Stimulated activated CD4-positive, alpha-beta T cell treated with anti-CD3 and anti-CD28 coated beads, TNF-alpha, amount 100 ng/mL, for 1 hour (primary cell): ENCODE measurements around the gene TMEM132A.
A peak's percentile ranks its signal among the peaks of the same experiment; 100 is the strongest.

Source experiments
- DNase-seq, 3 donors: peaks; one replicate each; pipeline ENCODE4 v3.0.0-alpha.2; 2020; ENCODE audit warnings: low read depth in 3 of 3, low spot score in 1 of 3

The TMEM132A gene

DNA sequence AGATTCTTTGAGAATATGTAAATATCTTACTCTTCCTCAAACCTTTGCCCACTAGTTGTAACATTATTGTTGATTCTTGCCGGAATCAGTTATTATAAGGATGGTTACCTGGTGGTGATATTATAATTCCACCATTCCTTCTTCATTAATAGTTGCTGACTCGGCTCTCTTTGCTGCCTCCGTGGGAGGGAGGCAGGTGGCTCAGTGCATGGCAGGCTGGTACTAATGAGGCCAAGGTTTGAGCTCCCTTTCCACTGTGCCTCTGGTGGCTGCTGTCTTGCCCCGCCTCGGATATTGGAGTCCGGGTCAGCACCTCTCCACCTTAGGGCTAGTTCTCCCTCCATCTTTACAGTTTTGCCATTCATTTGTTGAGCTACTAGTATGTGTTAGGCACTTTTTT, 59.9 kb downstream of the TMEM132A start:
- DNase-seq: no peak

DNA sequence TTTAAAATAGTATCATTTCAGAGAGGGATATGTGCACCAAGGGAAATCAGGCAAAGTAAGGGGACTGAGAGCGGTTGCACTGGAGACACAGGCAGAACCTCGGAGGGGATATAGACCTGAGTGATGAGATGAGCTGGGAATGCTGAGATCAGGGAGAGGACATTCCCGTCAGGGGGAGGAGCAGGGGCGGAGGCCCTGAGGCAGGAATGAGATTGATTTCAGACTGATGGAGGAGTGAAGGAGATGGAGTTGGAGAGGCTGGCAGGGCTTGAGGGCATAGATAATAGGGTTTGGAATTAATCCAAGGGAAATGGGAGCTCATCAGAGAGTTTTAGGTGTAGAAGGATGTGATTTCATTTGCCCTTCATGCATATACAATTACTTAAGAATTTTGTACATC, 60.4 kb downstream of the TMEM132A start:
- no peak for DNase-seq

DNA sequence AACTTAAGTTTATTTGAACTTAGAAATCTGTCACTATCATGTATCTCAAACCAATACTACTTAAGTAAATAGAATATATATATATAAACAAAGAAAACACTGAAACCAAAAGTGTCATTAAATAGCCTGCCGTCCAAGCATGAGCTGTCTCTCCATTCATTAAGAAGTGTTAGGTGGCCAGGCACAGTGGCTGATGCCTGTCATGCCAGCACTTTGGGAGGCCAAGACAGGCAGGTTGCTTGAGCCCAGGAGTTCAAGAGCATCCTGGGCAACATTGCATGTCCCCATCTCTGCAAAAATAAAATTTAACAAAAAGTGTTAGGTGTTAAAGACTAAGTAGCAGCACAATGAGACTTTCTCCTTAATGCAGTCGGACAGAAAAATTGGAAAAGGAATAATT, 61.2 kb downstream of the TMEM132A start:
- DNase-seq: no peak

DNA sequence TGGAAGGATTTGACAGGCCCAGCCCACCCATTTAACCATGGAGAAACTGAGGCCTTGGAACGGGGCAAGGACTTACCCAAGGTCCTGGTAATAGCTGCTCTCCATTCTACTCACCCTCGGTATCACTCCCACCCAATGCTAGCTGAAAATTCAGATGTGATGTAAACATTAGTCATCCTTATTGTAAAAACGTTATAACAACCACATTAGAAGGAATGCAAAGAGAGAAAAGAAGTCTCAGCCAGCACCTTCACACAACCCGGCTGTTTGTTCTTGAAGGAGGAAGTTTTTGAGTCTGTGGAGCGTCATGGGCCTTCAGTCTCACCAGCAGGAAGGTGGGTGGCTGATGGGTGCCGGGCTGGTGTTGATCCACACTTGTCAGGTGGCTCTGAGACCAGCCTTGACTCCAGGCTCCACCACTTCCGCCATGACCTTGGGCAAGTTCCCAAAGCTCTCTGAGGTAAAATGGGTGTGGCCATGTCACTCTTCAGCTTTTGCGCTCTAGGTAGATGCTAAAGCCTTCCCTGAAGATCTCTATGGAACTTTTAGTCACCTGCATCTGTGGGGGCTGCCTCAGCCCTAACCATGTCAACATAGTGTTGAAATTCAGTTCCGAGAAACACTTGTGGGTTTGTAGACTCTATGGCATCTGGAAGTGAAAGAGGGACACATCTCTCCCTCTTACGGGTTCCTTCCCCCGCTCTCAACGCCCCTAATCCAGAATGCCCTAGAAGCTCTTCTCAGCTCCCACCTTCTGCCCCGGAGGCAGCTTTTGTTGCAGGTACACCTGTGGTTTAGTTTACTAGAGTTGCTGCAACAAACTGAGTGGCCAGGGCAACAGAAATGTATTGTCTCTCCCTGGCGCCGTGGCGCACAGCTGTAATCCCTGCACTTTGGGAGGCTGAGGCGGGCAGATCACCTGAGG, 62.0 kb downstream of the TMEM132A start:
- peak; percentile 65 to 90 (median 87) for DNase-seq
